ENCODE measurements around the gene PDE4DIP.
"Not testable (repeated sequence)": the region's sequence is repeated elsewhere in the genome, so short reads cannot be mapped to it uniquely, and the experiment has no call there.

PDE4DIP gene

DNA sequence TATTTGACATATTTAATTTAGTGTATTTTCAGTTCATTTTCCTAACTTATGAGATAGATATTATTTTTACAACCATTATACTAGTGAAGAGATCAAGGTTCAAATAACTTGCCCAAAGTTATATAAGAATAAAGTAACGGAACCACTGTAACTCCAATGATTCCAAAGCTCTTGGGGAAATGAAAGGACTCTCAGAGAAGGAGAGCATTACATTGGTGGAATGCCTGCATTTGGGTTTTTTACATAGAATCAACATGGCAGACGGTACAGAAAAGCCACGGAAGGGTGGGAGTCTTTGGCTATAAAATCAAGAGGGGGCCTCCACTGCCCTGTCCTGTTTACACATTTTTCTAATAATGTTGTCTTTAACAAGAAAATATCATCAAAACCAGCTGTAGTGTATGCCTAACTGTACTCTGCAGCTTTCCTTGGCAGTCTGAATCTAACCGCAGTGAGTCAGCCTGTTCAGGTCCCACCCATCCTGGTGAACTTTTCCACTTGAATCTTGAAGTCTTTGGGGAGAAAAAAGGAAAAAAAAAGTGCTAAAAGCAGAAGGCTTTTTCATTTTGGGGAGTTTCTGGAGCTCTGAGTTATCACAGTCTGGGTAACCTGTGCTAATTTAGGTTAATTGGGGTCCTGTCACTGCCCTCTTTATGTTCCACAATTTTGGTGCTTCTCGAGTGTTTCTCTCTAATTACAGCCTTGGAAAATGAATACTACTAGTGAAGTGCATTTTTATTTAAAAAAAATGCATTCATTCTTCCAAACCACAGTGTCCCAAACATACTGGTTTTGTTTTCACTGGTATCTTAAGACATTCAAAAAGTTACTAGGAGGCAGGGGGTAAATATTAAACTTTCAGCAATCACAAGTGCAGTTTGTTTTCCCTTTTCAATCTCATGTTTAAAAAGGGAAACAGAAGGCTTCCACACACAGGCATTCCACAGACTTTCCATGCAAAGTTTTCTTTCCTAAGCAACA is 30.5 kb downstream of the PDE4DIP start:
- not testable (repeated sequence) for DNase-seq

GRCh38 chr1:148879812-148880416 is 35.7 kb downstream of the PDE4DIP start:
- DNase-seq, result not testable (repeated sequence)

DNA sequence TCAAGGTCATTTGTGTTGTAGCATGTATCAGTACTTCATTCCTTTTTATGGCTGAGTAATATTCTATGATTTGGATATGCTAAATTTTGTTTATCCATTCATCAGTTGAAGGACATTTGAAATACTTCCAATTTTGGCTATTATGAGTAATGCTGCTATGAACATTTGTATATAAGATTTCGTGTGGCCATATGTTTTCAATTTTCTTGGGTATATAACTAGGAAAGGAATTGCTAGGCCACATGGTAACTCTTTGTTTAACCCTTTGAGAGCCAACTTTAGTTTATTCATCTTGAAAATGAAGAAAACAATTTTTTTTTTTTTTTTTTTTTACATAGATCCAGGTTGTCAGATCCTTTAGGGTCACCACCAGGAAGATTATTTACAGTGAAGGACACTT is 37.0 kb downstream of the PDE4DIP start:
- DNase-seq, result not testable (repeated sequence)

GRCh38 chr1:148885219-148885618 is 41.0 kb downstream of the PDE4DIP start:
- not testable (repeated sequence) for DNase-seq

- not testable (repeated sequence) for DNase-seq
These were observed 42.1 kb downstream of the PDE4DIP start for GRCh38 chr1:148886293-148886692.

DNA sequence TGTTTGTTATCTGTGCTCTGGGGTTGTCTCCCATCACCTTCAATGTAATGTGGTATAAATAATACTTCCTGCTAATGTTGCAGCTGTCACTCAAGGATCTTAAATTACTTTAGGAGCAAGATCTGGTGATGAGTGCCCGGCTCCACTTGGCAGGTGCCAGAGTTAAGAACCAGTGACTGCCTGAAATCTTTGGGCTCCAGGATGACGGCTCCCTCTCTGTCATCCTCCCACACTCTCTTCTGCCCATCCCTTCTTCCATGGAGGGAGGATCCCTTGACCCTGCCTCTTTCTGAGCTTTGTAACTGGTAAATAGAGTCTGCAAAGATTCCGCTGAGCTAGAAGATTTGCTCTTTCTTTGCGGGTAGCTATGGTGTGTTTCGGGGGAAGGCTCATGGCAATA is 44.4 kb downstream of the PDE4DIP start:
- not testable (repeated sequence) for DNase-seq

GRCh38 chr1:148889267-148890074 is 45.2 kb downstream of the PDE4DIP start:
- not testable (repeated sequence) for DNase-seq

- not testable (repeated sequence) for DNase-seq
These were observed 45.9 kb downstream of the PDE4DIP start for GRCh38 chr1:148890075-148890568.

DNA sequence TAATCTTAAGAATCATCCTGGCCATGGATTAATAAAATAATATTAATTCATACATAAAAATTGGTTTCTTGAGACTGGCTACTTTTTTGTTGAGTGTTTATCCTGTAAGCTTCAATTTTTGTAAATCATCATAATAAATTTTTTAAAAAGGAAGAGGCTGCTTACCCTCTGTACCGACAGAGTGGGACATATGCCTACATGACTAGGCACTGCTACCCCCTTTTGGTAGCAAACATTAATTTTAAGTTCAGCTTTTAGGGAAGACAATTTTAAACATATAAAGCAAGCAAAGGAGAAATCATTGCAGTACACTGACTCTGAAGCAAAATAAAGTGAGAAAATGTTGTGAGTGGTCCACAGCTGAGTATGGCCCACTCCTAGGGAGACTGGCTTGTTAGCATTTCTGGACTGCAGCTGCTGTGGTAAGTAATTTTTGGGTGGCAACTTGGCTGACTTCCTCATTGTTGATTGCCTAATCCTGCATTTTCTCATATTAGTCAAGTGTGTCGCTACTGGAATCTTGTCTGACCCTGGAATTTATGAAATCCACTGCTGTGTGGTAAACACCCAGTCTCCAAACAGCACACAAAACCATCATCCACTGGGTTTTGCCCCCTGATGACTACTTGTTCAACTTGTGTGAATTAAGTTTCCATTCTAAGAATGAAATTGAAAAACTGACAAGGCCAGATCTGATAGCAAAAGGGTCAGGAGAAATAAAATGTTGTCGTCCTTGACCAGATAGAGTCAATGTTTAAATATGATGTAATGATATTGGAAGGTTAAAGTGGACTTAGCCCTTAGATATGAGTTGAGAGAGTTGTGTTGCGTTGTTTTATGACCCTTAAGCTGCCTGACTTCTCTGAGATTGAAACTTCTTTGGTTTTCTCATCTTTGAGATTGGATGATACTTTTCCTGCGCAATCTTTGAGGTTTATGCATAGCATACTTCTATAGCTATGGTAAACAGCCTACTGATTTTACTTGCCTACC is 50.4 kb downstream of the PDE4DIP start:
- not testable (repeated sequence) for DNase-seq

DNA sequence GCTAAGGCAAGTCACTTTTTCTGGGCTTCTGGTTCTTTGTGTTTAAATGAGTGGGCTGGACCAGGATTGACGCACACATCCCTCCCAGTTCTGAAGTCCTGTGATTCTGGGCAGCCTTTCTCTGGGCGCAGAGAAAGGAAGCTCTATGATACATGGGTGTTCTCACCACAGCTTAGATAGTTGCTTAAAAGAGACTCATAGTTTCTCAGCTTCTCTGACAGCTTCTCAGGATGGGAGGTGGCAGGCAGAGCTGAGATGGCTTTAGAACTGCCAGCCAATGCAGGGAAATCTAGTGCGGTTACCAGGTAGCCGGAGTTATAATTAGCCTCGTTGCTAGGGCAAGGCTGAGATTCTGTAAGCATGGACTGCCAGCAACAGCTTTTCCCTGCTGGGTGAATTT is 55.8 kb downstream of the PDE4DIP start:
- DNase-seq, result not testable (repeated sequence)

- not testable (repeated sequence) for DNase-seq
These were observed 56.5 kb downstream of the PDE4DIP start for GRCh38 chr1:148900691-148901090.

- DNase-seq, result not testable (repeated sequence)
These were observed 57.1 kb downstream of the PDE4DIP start for GRCh38 chr1:148901150-148901952.

DNA sequence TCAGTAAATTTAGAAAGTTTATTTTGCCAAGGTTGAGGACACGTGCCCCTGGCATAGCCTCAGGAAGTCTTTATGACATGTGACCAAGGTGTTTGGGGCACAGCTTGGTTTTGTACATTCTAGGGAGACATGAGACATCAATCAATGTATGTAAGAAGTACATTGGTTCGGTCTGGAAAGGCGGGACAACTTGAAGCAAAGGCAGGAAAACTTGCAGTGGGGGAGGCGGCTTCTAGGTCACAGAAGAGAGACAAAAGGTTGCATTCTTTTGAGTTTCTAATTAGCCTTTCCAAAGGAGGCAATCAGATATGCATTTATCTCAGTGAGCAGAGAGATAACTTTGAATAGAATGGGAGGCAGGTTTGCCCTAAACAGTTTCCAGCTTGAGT is 57.7 kb downstream of the PDE4DIP start:
- DNase-seq, result not testable (repeated sequence)

DNA sequence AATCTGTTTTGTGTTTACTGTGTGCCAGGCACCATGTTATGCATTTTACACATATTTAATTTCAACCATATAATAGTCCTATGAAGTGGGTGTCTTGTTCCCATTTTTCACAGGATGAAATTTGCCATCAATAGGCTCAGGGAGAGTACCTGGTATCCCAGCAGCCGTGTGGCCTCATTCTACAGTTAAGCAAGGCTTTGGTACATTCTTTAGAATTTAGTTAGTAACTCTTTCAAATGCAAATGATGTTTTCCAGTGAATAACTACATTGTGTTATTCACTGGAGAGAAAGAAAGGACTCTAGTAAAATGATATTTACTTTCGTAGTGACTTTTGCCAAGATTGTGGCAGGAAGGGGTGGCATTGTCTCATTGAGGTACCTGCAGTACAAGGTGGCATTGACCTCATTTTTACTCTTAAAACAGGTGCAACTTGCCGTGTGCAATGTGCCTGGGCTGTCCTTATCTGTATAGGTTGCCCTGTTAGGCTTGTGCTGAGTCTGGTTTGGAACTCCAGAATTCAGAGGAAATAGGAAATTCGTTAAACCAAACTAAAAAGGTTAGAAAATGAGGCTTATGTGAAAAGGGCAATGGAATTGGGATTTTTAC is 65.1 kb downstream of the PDE4DIP start:
- DNase-seq, result not testable (repeated sequence)

DNA sequence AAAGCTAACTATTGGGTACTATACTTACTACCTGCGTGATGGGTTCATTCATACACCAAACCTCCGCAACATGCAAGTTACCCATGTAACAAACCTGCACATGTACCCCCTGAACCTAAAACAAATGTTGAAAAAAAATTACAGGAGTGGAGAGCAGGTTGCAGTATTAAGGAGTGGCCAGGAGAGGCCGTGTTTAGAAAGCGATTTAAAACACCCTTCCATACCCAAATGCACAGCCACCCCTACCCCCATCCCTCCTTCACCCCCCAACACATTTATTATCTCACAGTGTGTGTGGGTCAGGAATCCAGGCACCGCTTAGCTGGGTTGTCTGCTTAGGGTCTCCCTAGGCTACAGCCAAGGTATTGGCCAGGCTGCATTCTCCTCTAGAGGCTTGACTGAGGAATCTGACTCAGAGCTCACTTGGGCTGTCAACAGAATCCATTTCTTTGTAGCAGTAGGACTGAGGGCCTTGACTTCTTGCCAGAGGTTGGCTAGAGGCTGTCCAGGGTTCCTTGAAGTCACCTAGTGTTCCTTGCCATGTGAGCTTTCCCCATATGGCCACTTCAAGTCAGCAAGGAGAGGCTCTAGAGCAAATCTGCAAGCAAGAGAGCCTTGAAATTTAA is 67.2 kb downstream of the PDE4DIP start:
- DNase-seq, result not testable (repeated sequence)

DNA sequence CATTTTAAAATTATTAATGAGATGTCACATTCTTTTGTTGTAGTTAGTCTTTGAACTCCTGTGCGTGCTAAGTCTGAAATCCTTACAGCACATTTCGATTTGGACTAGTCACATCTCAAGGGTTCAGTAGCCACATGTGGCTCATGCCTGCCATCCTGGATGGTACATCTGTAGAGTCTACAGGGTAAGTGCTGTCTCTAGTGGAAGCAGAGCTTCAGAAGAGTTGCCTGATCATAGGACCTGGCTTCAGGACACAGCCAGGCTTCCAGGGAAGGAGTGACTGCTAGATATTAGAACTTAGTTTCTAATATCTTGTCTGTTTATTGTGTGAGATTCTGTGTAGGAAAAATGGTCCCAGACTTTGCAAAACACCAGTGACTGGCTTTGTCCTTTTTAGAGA is 72.0 kb downstream of the PDE4DIP start:
- DNase-seq, result not testable (repeated sequence)

DNA sequence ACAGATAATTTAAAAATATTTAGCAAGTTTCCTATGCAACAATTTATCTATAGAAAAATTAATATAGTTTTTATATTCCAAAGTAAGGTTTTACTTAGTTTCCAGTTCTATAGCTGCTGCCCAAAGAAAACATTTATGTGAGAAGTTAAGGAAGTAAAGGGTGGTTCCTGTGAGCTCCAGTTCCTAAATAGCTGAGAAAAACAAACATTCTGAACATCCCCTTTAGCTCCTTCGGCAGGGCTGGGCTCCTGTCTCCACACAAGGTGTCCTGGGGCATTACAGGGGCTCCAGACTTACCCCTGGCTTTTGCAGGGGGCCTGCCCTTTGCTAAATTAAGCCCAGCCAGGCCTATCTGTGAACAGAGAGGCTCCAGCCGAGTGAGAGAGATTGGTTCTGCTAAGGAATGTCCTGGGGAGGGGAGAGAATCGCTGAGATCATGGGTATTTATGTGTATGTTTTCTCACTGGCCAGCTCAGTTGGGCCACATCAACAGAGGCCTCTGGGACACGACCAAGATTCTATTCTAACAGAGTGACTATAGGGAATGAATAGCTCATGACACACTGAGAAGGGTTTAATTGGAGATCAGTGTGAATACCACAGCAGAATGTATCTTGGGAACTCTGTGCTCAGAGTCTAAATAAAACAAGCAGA is 72.6 kb downstream of the PDE4DIP start:
- DNase-seq, result not testable (repeated sequence)

- DNase-seq, result not testable (repeated sequence)
These were observed 74.7 kb downstream of the PDE4DIP start for GRCh38 chr1:148918836-148919447.

GRCh38 chr1:148921047-148921446 is 76.8 kb downstream of the PDE4DIP start:
- DNase-seq, result not testable (repeated sequence)
